ENCODE data around the gene HFE.

- TF ChIP-seq POLR2AphosphoS5 (IDR thresholded peaks at IDR 0.05; ENCODE audit: low read depth, low read length), result no peak
- no peak for TF ChIP-seq POLR2A (IDR thresholded peaks at IDR 0.05; ENCODE audit: low read depth, low read length)
These were observed 26.3 kb downstream of the HFE start for GRCh38 chr6:26113570-26113969.

Data from GM12892 (cell line).